GM10847 (cell line): ENCODE measurements around the gene DNAI2.

Source experiments
- POLR2A ChIP-seq: IDR thresholded peaks from 2 replicates; pipeline ENCODE4 v1.6.1; 2011; ENCODE audit not compliant: insufficient read length; ENCODE audit errors: extremely low read depth

The DNAI2 gene

GRCh38 chr17:74283371-74283673 is 9.3 kb downstream of the DNAI2 start:
- no peak for TF ChIP-seq POLR2A

- no peak for TF ChIP-seq POLR2A
These were observed 13.1 kb downstream of the DNAI2 start for GRCh38 chr17:74287031-74287602.

GRCh38 chr17:74288785-74289184 is 14.8 kb downstream of the DNAI2 start:
- TF ChIP-seq POLR2A: no peak

- TF ChIP-seq POLR2A: no peak
These were observed 15.7 kb downstream of the DNAI2 start for GRCh38 chr17:74289688-74290087.

GRCh38 chr17:74290340-74290739 is 16.3 kb downstream of the DNAI2 start:
- TF ChIP-seq POLR2A: no peak

DNA sequence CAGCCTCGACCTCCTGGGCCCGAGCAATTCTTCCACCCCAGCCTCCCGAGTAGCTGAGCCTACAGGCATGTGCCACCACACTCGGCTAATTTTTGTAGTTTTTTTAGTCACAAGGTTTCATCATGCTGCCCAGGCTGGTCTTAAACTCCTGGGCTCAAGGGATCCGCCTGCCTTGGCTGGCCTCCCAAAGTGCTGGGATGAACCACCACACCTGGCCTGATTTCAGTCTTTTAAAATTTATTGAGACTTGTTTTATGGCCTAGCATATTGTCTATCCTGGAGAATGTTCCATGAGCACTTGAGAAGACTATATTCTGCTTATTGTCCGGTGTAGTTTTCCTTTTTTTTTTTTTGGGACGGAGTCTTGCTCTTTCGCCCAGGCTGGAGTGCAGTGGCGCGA is 18.5 kb downstream of the DNAI2 start:
- no peak for TF ChIP-seq POLR2A

DNA sequence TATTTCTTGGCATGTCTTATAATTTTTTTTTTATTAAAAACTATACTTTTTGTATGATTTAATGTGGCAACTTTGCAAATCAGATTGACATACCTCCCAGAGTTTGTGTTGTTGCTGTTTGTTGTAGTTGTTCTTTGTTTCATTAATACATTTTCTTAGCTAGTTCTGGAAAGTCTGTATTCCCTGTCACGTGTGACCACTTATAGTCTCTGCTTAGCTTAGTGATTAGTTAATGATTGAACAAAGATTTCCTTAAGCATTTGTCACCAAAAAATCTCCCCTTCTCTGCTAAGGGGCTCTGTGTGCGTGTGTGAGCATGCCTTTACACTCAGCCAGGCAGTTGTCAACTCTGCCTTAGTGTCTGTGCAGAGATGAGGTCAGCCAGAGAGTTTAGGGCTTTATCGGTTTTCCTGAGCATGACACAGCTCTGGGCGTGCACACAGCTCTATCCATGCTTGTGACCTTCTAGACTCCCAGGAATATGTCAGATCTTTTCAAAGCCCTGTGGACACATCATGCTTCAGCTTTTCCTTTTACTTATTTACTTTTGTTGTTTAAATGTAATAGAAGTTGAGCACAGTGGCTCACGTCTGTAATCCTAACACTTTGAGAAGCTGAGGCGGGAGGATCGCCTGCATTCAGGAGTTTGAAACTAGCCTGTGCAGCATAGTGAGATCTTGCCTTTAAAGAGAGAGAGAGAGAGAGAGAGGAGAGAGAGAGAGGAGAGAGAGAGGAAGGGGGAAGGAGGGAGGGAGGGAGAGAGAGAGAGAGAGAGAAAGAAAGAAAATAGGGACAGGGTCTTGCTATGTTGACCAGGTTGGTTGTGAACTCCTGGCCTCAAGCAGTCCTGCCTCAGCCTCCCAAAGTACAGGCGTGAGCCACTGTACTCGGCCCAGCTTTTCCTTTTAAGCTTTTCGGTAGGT is 21.9 kb downstream of the DNAI2 start:
- no peak for TF ChIP-seq POLR2A

DNA sequence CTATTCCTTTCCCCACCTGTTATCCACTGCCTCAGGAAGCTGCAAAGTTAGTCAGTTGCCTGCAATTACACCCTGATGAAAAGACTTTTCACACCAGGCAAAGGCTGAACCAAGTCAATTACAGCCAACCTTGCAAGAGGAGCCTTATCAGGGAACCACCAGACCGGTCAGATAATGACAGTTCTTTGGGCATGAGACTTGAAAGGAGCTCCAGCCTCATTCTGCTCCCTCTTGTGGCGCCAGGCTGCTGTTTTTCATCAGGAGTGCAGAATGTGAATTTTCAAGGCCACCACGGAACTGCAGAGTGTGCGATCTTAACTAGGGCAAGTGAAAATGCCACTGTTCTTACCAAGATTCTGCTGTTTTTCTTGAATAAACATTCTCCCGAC is 22.5 kb downstream of the DNAI2 start:
- no peak for TF ChIP-seq POLR2A

DNA sequence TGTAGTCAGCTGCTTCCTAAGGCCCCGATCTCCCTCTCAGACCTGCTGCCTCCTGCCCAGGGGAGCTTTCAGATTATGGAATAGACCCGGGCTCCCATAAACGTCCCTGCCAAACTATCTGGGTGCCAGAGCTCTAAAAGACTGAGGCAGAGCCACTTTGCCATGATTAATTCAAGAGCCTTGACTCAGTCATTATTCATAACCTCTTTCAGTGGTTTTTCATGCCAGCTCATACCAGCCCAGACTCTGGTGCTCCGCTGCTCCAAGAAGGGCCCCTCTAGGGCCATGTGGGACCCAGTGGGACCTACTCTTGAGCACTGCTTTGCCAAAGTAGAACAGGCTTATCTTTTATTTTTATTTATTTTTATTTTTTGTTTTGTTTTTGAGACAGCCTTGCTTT is 23.9 kb downstream of the DNAI2 start:
- no peak for TF ChIP-seq POLR2A

DNA sequence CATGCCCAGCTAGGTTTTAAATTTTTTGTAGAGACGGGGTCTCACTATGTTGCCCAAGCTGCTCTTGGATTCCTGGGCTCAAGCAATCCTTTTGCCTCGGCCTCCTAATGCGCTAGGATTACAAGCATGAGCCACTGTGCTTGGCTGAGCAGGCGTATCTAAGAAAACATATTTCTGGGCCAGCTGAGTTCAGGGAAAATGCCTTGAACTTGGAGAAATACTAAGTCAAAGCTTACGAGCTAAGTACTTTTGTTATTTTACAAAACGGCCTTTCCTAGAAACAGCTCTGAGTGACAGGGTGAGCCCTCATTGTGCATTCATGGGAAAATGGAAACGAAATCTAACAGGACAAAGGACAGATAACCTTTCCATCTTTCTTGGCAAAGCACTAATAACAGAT is 24.7 kb downstream of the DNAI2 start:
- no peak for TF ChIP-seq POLR2A

GRCh38 chr17:74299226-74300009 is 25.4 kb downstream of the DNAI2 start:
- no peak for TF ChIP-seq POLR2A

DNA sequence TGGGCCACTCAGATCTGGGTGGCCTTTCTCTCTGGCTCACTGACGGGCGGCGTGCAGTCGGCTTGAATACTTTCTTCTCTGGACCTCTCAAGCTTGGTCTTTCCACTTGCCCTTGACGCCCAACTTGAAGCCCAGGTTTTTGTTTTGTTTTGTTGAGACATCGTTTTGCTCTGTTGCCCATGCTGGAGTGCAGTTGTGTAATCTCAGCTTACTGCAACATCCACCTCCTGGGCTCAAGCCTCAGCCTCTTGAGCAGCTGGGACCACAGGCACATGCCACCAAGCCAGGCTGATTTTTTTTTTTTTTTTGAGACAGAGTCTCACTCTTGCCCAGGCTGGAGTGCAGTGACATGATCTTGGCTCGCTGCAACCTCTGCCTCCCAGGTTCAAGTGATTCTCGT is 29.3 kb downstream of the DNAI2 start:
- no peak for TF ChIP-seq POLR2A

GRCh38 chr17:74304184-74304583 is 30.1 kb downstream of the DNAI2 start:
- no peak for TF ChIP-seq POLR2A

DNA sequence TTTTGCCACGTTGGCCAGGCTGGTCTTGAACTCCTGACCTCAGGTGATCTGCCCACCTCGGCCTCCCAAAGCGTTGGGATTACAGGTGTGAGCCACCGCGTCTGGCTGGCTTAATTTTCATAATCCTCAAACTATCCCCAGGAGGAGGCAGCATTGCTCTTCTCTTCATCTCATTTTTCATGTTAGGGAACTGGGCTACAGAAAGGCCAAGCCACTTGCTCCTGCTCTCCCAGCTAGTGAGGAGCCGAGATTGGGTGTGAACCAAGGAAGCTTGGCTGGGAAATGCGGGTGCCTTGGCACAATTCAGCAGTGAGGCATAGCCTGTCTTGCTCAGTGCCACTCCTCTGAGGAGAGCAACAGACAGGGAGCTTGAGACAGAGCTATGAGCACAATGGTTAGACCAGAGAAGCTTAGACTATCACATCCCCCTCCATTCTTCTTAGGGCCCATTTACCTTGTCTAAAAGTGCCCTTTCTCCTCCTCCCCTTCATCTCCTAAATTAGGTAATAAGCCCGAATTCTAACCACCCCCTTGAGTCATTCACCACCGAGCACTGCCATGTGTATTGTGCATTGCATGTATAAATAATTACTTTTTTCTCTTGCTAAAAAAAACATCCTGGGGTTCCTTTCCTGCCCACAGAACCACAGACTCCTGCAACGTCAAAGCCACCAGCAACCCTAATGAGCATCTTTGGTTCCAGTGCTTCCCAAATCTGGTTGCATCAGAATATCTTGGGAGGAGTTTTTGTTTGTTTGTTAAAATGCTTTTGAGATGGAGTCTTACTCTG is 32.0 kb downstream of the DNAI2 start:
- no peak for TF ChIP-seq POLR2A
